Activated CD8-positive, alpha-beta memory T cell treated with anti-CD3 and anti-CD28 coated beads, Interleukin-2, amount 50 U/mL, for 48 hours (primary cell): ENCODE results near the gene MBNL2.
A peak's percentile ranks its signal among the peaks of the same experiment; 100 is the strongest.
"Not testable (repeated sequence)": the region's sequence is repeated elsewhere in the genome, so short reads cannot be mapped to it uniquely, and the experiment has no call there.

Experiments used
- DNase-seq: peaks from one replicate; pipeline ENCODE4 v3.0.0-alpha.2; 2020

The MBNL2 gene

GRCh38 chr13:97221989-97222700 lies at the start of gene MBNL2:
Gene MBNL2, plus strand, starts transcription at chr13:97222333. Its CDS starts 53,903 bp downstream, at chr13:97276236.
- DNase-seq, result peak; percentile 87

GRCh38 chr13:97174638-97175037 lies 47.5 kb upstream of the MBNL2 start:
- no peak for DNase-seq

- no peak for DNase-seq
These were observed 47.1 kb upstream of the MBNL2 start for GRCh38 chr13:97175041-97175440.

GRCh38 chr13:97179501-97179900 lies 42.6 kb upstream of the MBNL2 start:
- DNase-seq, result no peak

- no peak for DNase-seq
These were observed 39.8 kb upstream of the MBNL2 start for GRCh38 chr13:97182111-97182890.

GRCh38 chr13:97185291-97185690 lies 36.8 kb upstream of the MBNL2 start:
- no peak for DNase-seq

- DNase-seq, result no peak
These were observed 36.4 kb upstream of the MBNL2 start for GRCh38 chr13:97185751-97186150.

GRCh38 chr13:97188207-97188606 lies 33.9 kb upstream of the MBNL2 start:
- DNase-seq, result no peak

GRCh38 chr13:97189928-97190327 lies 32.2 kb upstream of the MBNL2 start:
- DNase-seq, result no peak

- DNase-seq, result no peak
These were observed 31.0 kb upstream of the MBNL2 start for GRCh38 chr13:97191142-97191541.

- DNase-seq, result no peak
These were observed 30.5 kb upstream of the MBNL2 start for GRCh38 chr13:97191615-97192014.

- DNase-seq, result no peak
These were observed 30.0 kb upstream of the MBNL2 start for GRCh38 chr13:97192166-97192565.

GRCh38 chr13:97193577-97193976 lies 28.6 kb upstream of the MBNL2 start:
- DNase-seq, result no peak

- no peak for DNase-seq
These were observed 27.7 kb upstream of the MBNL2 start for GRCh38 chr13:97194479-97194878.

- no peak for DNase-seq
These were observed 25.8 kb upstream of the MBNL2 start for GRCh38 chr13:97196340-97196739.

- DNase-seq, result no peak
These were observed 23.4 kb upstream of the MBNL2 start for GRCh38 chr13:97198753-97199152.

- no peak for DNase-seq
These were observed 22.7 kb upstream of the MBNL2 start for GRCh38 chr13:97199451-97199850.

GRCh38 chr13:97200081-97200942 lies 21.8 kb upstream of the MBNL2 start:
- DNase-seq, result no peak

- no peak for DNase-seq
These were observed 19.4 kb upstream of the MBNL2 start for GRCh38 chr13:97202761-97203160.

GRCh38 chr13:97205465-97205864 lies 16.7 kb upstream of the MBNL2 start:
- no peak for DNase-seq

- DNase-seq, result no peak
These were observed 16.2 kb upstream of the MBNL2 start for GRCh38 chr13:97205982-97206381.

- not testable (repeated sequence) for DNase-seq
These were observed 14.9 kb upstream of the MBNL2 start for GRCh38 chr13:97207252-97207651.

GRCh38 chr13:97211300-97211699 lies 10.8 kb upstream of the MBNL2 start:
- no peak for DNase-seq
